KBM-7 (cell line): ENCODE measurements around the gene A2M.

Experiments
- DNase-seq: peaks from one replicate; pipeline ENCODE4 v3.0.0-alpha.2; 2015
- in situ Hi-C: fragments of 300-500 bp; cut with MboI; formaldehyde crosslinking; loops from 2 replicates; pipeline ENCODE4 v1.14.3; 2020; ENCODE audit warnings: low sequenced_read_pairs, low pct_unique_long_range_greater_than_20kb, mixed read lengths

A2M gene

GRCh38 chr12:9104087-9104486 lies 11.6 kb downstream of the A2M start:
- in situ Hi-C loops: no loop called here
- no peak for DNase-seq

- no peak for DNase-seq
- in situ Hi-C loops: no loop called here
These were observed 12.5 kb downstream of the A2M start for GRCh38 chr12:9103050-9103849.

GRCh38 chr12:9101018-9101687 lies 14.6 kb downstream of the A2M start:
- no peak for DNase-seq
- in situ Hi-C loops: no loop called here

GRCh38 chr12:9099552-9100190 lies 16.0 kb downstream of the A2M start:
- in situ Hi-C loops: no loop called here
- DNase-seq: no peak

GRCh38 chr12:9098463-9099026 lies 17.2 kb downstream of the A2M start:
- in situ Hi-C loops: no loop called here
- no peak for DNase-seq

- in situ Hi-C loops: no loop called here
- no peak for DNase-seq
These were observed 17.6 kb downstream of the A2M start for GRCh38 chr12:9098115-9098452.

GRCh38 chr12:9096563-9097176 lies 19.0 kb downstream of the A2M start:
- in situ Hi-C loops: no loop called here
- DNase-seq: no peak

GRCh38 chr12:9095322-9095721 lies 20.4 kb downstream of the A2M start:
- no peak for DNase-seq
- in situ Hi-C loops: no loop called here

- in situ Hi-C loops: no loop called here
- DNase-seq: no peak
These were observed 21.1 kb downstream of the A2M start for GRCh38 chr12:9094512-9095206.

GRCh38 chr12:9091891-9092598 lies 23.7 kb downstream of the A2M start:
- in situ Hi-C loops: no loop called here
- DNase-seq: no peak

GRCh38 chr12:9090220-9090619 lies 25.5 kb downstream of the A2M start:
- no peak for DNase-seq
- in situ Hi-C loops: no loop called here

- in situ Hi-C loops: no loop called here
- DNase-seq: no peak
These were observed 28.5 kb downstream of the A2M start for GRCh38 chr12:9087087-9087835.

- no peak for DNase-seq
- in situ Hi-C loops: no loop called here
These were observed 29.6 kb downstream of the A2M start for GRCh38 chr12:9086087-9086486.

- DNase-seq: peak; percentile 26
- in situ Hi-C loops: no loop called here
These were observed 31.3 kb downstream of the A2M start for GRCh38 chr12:9084417-9084816.

GRCh38 chr12:9083793-9084192 lies 31.9 kb downstream of the A2M start:
- no peak for DNase-seq
- in situ Hi-C loops: no loop called here

- DNase-seq: no peak
- in situ Hi-C loops: no loop called here
These were observed 33.9 kb downstream of the A2M start for GRCh38 chr12:9081667-9082427.
